IPS DF 19.7 (cell line): ENCODE data around the gene SLC38A11.

Source experiments
- DNase-seq: peaks from one replicate; pipeline ENCODE4 v3.0.0-alpha.2; 2013; ENCODE audit warnings: low read depth, low spot score

The SLC38A11 gene

DNA sequence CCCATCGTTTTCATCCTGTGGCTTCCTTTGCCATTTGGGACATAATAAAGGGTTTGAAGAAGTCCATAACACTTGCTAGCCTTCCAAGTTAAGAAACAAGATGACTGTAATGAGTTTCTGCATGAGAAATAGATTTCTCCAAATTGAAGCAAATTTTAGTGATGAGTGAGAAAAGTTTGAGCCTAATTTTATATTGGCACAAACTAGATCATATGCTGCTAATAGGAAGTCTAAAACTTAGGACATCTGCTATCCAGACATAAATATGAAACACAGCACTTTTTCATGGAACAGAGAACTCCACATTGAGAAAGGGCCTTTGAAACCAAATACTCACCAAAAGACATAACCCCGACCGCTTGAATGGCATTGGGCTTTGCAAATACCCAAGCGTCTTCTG is 39.8 kb downstream of the SLC38A11 start:
- DNase-seq: no peak

DNA sequence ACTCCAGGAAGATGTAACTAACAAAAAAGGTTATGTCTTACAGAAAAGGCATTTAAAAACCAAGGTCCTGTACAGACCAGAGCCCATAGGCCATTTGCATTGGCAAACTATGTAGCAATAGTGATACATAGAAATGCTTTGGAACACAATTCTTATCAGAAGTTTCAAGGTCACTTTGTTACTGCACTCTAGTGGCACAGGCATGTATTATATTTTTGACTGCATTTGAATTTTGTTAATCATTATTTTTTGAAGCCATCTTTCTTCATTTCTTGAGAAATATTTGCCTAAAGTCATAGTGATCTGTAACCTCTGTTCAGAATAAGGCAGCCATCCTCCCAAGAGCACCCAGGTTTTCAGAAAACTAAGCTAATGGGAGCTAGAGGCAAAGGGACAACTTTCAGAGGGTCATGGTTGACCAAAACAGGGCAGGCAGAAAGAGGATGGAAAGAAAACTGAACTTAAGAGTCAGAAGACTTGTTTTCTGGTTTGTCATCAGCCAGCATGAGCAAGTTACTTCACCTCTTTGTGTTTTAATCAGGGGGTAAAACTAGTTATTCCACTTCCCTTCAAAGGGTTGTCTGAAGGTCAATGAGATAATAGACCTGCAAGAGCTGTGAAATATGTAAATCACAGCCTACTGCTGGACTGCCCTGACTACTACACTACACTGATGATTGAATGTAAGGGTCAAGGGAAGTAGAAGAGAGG is 41.5 kb downstream of the SLC38A11 start:
- DNase-seq: no peak

- DNase-seq: no peak
These were observed 42.3 kb downstream of the SLC38A11 start for GRCh38 chr2:164913011-164913410.

DNA sequence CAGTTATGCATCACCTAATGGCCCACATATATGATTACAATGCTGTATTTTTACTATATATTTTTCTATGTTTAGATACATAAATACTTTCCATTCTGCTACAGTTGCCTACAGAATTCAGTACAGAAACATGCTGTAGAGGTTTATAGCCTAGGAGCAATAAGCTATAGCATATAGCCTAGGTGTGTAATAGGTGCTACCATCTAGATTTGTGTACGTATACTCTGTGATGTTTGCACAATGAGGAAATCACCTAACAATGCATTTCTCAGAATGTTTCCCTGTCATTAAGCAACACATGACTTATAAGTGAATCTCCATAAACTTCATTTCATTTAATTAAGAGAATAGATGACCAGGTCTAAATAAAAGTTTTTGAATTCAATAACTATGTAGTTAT is 43.5 kb downstream of the SLC38A11 start:
- DNase-seq: no peak

DNA sequence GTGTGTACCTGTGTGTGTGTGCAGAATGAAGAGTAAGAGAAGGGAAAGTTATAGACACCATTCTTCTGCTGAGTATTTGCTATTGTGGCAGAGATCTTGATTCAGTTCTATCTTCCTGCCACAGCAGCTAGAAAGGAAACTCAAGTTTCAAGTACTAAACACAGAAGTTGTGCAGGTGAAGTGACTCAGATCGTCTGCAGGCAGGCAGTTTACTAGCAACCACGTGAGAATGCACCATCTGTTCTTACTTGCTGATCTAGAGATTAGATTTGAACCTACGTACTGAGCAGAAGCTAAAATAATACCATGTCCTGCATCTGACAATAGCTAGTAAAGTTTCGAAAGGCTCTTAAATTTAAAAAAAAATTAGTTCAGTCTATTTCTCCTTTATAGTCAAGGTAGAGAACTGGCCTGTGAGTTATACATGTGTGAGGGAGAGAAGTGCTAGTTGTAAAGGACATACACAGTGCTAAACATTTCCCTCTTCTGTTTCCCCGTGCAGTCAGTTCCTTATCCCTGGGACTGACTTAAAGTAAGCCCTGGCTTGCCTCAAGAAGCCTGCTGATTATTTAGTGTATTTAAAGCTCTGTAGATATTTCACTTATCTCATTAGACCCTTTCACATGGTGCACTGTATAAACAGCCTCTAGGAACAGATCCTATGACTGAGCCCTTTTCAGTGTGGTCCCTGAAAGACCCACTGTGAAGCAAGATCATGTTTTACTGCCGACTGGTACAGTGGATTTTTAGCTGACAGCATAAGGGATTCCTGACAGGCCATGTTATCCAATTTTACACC is 45.0 kb downstream of the SLC38A11 start:
- no peak for DNase-seq

- DNase-seq: no peak
These were observed 48.4 kb downstream of the SLC38A11 start for GRCh38 chr2:164906947-164907346.

GRCh38 chr2:164905307-164905706 is 50.0 kb downstream of the SLC38A11 start:
- no peak for DNase-seq

GRCh38 chr2:164903951-164904350 is 51.4 kb downstream of the SLC38A11 start:
- DNase-seq: no peak

GRCh38 chr2:164903204-164903603 is 52.1 kb downstream of the SLC38A11 start:
- DNase-seq: no peak

- no peak for DNase-seq
These were observed 56.2 kb downstream of the SLC38A11 start for GRCh38 chr2:164899121-164899520.

DNA sequence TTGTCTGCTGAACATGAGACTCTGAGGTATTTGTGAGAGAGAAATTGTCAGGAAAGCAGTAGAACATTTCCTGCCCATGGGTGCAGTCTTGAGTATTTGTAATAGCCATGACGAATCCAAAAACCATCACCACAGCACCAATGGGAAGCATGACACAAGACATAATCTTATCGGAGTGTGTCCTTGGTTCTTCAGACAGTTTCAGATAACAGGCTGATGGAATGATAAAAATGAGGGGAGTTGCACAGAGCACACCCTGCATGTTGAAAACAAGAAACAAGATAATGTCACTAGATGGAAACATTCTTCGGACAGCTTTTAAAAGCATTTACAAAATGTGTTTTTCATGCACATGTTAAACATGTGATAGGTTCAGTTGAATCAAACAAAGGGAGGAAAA is 56.9 kb downstream of the SLC38A11 start:
- DNase-seq: no peak

GRCh38 chr2:164897469-164898260 is 57.7 kb downstream of the SLC38A11 start:
- no peak for DNase-seq

DNA sequence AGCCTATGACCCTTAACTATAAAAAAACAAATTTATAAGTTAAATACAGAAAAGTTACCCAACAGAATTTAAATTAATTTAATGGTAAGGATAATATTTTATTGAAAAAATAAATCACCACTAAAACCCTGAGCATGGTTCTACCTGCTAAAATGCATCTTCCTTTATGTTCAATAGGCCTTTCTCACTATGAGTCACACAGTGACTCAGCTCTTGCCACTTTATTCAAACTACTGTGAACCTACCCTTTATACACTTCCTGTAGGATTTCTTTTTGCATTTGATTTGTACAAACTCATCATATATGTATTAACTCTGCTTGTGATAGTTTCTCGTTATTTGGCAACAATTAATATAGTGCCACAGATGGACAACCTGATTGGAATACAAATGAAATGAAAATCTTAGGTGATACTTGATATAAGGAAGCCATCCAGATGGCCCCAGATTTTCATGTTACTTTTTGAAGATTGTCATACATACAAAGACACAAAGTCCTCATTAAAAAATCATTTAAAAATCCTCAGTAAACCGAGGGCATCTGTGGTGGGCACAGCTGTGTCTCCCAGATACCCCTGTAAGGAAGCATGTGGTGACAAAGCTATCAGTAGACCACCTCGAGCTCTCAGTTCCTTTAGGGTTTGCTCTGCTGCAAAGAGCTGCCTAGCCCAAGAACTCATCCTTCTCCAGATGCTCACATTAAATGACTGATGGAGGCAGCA is 58.5 kb downstream of the SLC38A11 start:
- DNase-seq: no peak

DNA sequence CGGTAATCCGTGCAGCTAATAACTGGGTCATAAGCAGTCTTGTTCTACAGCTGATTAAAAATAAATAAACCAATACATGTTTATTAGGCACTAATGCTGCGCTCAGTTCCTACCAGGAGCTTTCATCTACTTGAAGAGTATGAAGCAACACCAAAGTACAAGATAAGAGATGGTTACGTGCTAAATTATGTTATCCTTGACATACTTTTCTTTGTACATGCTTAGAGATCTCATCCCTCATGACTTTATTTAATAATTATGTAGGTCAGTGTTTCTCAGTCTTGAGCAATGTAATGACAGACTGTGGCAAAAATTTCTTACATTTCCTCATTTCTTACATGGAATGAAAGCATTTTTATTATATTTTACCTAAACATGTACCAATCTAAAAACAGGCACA is 59.1 kb downstream of the SLC38A11 start:
- DNase-seq: no peak

GRCh38 chr2:164891460-164891859 is 63.9 kb downstream of the SLC38A11 start:
- no peak for DNase-seq

GRCh38 chr2:164890544-164890943 is 64.8 kb downstream of the SLC38A11 start:
- no peak for DNase-seq

- DNase-seq: no peak
These were observed 66.7 kb downstream of the SLC38A11 start for GRCh38 chr2:164888592-164888991.

- no peak for DNase-seq
These were observed 67.7 kb downstream of the SLC38A11 start for GRCh38 chr2:164887434-164888144.

GRCh38 chr2:164882276-164882675 is 73.0 kb downstream of the SLC38A11 start:
- no peak for DNase-seq

DNA sequence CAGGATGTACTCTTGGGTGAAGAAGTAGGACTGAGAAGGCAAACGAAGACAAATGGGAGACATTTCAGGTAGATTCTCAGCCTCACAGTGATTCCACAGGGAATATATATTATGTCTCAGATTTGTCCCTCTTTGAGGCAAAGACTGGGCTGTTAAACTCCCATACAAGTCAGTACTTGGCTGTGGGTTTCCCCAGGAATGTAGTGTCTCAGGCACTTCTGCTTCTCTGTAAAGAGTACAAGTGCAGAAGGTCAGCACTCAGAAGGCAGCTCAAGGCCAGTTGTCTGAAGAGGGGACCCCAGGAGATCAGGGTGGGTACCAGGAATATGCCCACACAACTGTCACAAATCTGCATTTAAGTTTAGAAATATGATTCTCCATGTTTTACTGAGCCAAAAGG is 73.8 kb downstream of the SLC38A11 start:
- DNase-seq: no peak

DNA sequence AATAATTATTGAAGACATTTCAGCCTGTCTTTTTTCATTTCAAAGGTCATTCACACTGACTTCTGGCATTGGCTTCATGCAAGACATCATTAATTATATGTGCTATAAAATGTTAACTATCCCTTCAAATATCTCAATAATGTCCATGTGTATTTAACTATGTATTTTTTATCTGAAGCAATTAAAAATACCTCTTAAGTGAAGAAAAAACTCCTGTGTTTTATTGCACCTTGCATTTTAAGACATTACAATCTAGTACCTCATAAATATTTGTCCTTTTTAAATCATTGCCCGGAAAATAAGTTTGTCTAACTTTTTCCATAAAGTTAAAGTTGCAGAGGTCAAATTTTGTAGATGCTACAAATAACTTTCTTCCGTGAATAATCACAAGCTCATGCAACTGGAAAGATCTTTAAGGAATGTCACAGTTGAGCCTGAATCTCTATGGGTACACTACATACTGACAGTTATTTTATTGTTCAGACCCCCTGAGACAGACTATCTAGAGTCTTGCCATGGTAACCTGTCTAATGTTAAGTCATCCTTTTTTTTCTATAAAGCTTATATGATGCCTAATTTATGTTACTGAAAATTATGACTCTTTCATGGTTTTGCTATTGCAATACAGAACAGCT is 75.3 kb downstream of the SLC38A11 start:
- no peak for DNase-seq
